Astrocyte (in vitro differentiated cells and primary cell): Measurements from ENCODE around the gene EGF. TPM values are rescaled to one million over a fixed set of nuclear protein-coding genes. Genes with fewer than 3 reads are reported as not detected.
A peak's percentile ranks its signal among the peaks of the same experiment; 100 is the strongest.

Source experiments
- DNase-seq: peaks from one replicate; pipeline ENCODE4 v3.0.0-alpha.2; 2010; ENCODE audit warnings: low read depth
- FAIRE-seq: peaks from 2 replicates; lab custom pipeline; 2011; peaks lifted over from hg19 to GRCh38; lab: Jason Lieb, UNC
- H2AFZ ChIP-seq: 2 replicates; pipeline ENCODE4 v1.6.0; 2012; ENCODE audit warnings: low read depth, low read length, inconsistent platforms
- H3K27ac ChIP-seq: 2 replicates; pipeline ENCODE4 v1.5.1; 2011; ENCODE audit warnings: low read depth, low read length, inconsistent platforms
- H3K27me3 ChIP-seq: 2 replicates; pipeline ENCODE4 v1.6.0; 2011; ENCODE audit warnings: low read length, inconsistent platforms; ENCODE audit not compliant: insufficient read depth
- H3K36me3 ChIP-seq: 2 replicates; pipeline ENCODE4 v1.5.1; 2011; ENCODE audit warnings: low read length, inconsistent platforms; ENCODE audit not compliant: insufficient read depth
- H3K4me1 ChIP-seq: 2 replicates; pipeline ENCODE4 v1.5.1; 2011; ENCODE audit warnings: low read length, inconsistent platforms; ENCODE audit not compliant: insufficient read depth
- H3K4me2 ChIP-seq: 2 replicates; pipeline ENCODE4 v1.6.0; 2012; ENCODE audit warnings: low read length, inconsistent platforms
- H3K4me3 ChIP-seq: 2 replicates; pipeline ENCODE4 v1.5.1; 2011; ENCODE audit warnings: low read depth, mild to moderate bottlenecking, low read length, inconsistent platforms; ENCODE audit not compliant: insufficient read depth
- H3K79me2 ChIP-seq: 2 replicates; pipeline ENCODE4 v1.6.0; 2012; ENCODE audit warnings: mild to moderate bottlenecking, low read length, inconsistent platforms; ENCODE audit not compliant: insufficient read depth
- H3K9ac ChIP-seq: 2 replicates; pipeline ENCODE4 v1.6.0; 2012; ENCODE audit warnings: mild to moderate bottlenecking, low read length, inconsistent platforms
- H3K9me3 ChIP-seq: 2 replicates; pipeline ENCODE4 v1.5.1; 2012; ENCODE audit warnings: low read depth, mild to moderate bottlenecking, low read length, inconsistent platforms; ENCODE audit not compliant: insufficient read depth
- H4K20me1 ChIP-seq: 2 replicates; pipeline ENCODE4 v1.6.0; 2012; ENCODE audit warnings: low read length, inconsistent platforms; ENCODE audit not compliant: insufficient read depth
- H3K27ac Mint-ChIP-seq: one replicate; pipeline ENCODE4 v1.8.0; 2021; ENCODE audit warnings: mild to moderate bottlenecking, mixed read lengths; ENCODE audit not compliant: unreplicated experiment
- H3K27me3 Mint-ChIP-seq: one replicate; pipeline ENCODE4 v1.8.0; 2021; ENCODE audit warnings: low read depth, mixed read lengths; ENCODE audit not compliant: unreplicated experiment
- H3K36me3 Mint-ChIP-seq: one replicate; pipeline ENCODE4 v1.8.0; 2021; ENCODE audit warnings: low read depth, mixed read lengths; ENCODE audit not compliant: unreplicated experiment
- H3K4me1 Mint-ChIP-seq: one replicate; pipeline ENCODE4 v1.8.0; 2021; ENCODE audit warnings: low read depth, mixed read lengths; ENCODE audit not compliant: unreplicated experiment
- H3K4me3 Mint-ChIP-seq: one replicate; pipeline ENCODE4 v1.8.0; 2021; ENCODE audit warnings: mild to moderate bottlenecking, moderate library complexity, mixed read lengths; ENCODE audit not compliant: unreplicated experiment
- H3K9me3 Mint-ChIP-seq: one replicate; pipeline ENCODE4 v1.8.0; 2021; ENCODE audit warnings: mild to moderate bottlenecking, mixed read lengths; ENCODE audit not compliant: unreplicated experiment
- EZH2 ChIP-seq: IDR thresholded peaks from 2 replicates; pipeline ENCODE4 v1.6.1; 2012; ENCODE audit warnings: mild to moderate bottlenecking, low read length, inconsistent platforms; ENCODE audit not compliant: insufficient read depth
- total RNA-seq: library from RNA; stranded (reverse); gene quantifications from 2 replicates; pipeline ENCODE4 v1.2.1, GENCODE V29; 2021
- TF ChIP-seq, protein P1 (sequence below): IDR thresholded peaks from 2 replicates; pipeline ENCODE4 v1.5.1; 2011; ENCODE audit warnings: low read depth, mild to moderate bottlenecking, inconsistent platforms, low read length, moderate library complexity; ENCODE audit not compliant: insufficient read depth

EGF gene
- total RNA-seq, 1 donor from 2014 or later: 22.9 TPM

DNA sequence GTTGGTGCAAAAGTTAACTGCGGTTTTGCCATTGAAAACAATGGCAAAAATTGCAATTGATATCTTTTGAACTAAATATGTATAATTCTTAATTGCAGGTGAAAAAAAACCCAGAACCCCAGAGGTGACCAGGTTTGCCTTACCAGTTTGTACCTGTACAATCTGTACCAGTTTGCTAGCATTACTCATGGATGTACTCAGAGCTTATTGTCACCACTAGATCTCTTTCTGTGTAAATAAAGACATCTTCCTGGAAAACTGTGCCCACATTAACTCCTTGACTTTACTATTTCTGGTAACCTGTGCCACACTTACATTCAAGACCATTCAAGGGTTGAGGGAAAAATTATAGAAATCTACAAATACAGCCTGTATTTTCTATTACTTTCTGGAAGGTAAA lies 146.0 kb downstream of the EGF start:
- TF ChIP-seq, protein P1, sequence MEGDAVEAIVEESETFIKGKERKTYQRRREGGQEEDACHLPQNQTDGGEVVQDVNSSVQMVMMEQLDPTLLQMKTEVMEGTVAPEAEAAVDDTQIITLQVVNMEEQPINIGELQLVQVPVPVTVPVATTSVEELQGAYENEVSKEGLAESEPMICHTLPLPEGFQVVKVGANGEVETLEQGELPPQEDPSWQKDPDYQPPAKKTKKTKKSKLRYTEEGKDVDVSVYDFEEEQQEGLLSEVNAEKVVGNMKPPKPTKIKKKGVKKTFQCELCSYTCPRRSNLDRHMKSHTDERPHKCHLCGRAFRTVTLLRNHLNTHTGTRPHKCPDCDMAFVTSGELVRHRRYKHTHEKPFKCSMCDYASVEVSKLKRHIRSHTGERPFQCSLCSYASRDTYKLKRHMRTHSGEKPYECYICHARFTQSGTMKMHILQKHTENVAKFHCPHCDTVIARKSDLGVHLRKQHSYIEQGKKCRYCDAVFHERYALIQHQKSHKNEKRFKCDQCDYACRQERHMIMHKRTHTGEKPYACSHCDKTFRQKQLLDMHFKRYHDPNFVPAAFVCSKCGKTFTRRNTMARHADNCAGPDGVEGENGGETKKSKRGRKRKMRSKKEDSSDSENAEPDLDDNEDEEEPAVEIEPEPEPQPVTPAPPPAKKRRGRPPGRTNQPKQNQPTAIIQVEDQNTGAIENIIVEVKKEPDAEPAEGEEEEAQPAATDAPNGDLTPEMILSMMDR: no peak
- TF ChIP-seq EZH2: no peak
- DNase-seq: no peak
- H3K27ac Mint-ChIP-seq: no peak overlapping the region

GRCh38 chr4:110059556-110060191 lies 147.0 kb downstream of the EGF start:
- H3K36me3 ChIP-seq: no peaks in the 10 kb centered on the region
- H3K4me2 ChIP-seq: no peak overlapping the region
- H4K20me1 ChIP-seq: peaks cover 10% of the 10 kb centered on the region
- H3K27ac ChIP-seq: no peak overlapping the region
- H3K9ac ChIP-seq: no peak overlapping the region
- peaks cover 14% of the 10 kb centered on the region for H3K4me1 Mint-ChIP-seq
- H3K27me3 Mint-ChIP-seq: no peaks in the 10 kb centered on the region
- H3K4me3 Mint-ChIP-seq: no peak overlapping the region
- FAIRE-seq (peak; percentile 58), DNase-seq (no peak)
- no peaks in the 10 kb centered on the region for H3K27me3 ChIP-seq
- no peaks in the 10 kb centered on the region for H3K9me3 Mint-ChIP-seq
- H3K4me3 ChIP-seq: no peak overlapping the region
- no peak overlapping the region for H2AFZ ChIP-seq
- H3K79me2 ChIP-seq: no peaks in the 10 kb centered on the region
- no peak overlapping the region for H3K27ac Mint-ChIP-seq
- H3K36me3 Mint-ChIP-seq: no peaks in the 10 kb centered on the region
- H3K4me1 ChIP-seq: no peaks in the 10 kb centered on the region
- H3K9me3 ChIP-seq: no peaks in the 10 kb centered on the region
- TF ChIP-seq, protein P1: no peak
- TF ChIP-seq EZH2: no peak

More for the DNA sequence above, 146.0 kb downstream of the EGF start:
- H3K27me3 ChIP-seq: no peaks in the 10 kb centered on the region
- Mint-ChIP-seq H3K27me3 (no peaks in the 10 kb centered on the region), H3K4me3 (no peak overlapping the region), H3K36me3 (no peaks in the 10 kb centered on the region), H3K9me3 (no peaks in the 10 kb centered on the region), H3K4me1 (peaks cover 14% of the 10 kb centered on the region)
- H4K20me1 ChIP-seq: peaks cover 10% of the 10 kb centered on the region
- no peak overlapping the region for H3K4me3 ChIP-seq
- no peaks in the 10 kb centered on the region for H3K9me3 ChIP-seq
- no peaks in the 10 kb centered on the region for H3K36me3 ChIP-seq
- H3K79me2 ChIP-seq: no peaks in the 10 kb centered on the region
- no peak for FAIRE-seq
- H2AFZ ChIP-seq: no peak overlapping the region
- H3K4me2 ChIP-seq: no peak overlapping the region
- no peaks in the 10 kb centered on the region for H3K4me1 ChIP-seq
- H3K9ac ChIP-seq: no peak overlapping the region
- no peak overlapping the region for H3K27ac ChIP-seq

GRCh38 chr4:110061076-110061475 lies 148.4 kb downstream of the EGF start:
- Mint-ChIP-seq H3K27ac (no peak overlapping the region), H3K27me3 (no peaks in the 10 kb centered on the region)
- no peaks in the 10 kb centered on the region for H3K9me3 ChIP-seq

More at GRCh38 chr4:110061076-110061475, 148.4 kb downstream of the EGF start:
- H3K4me3 ChIP-seq: no peak overlapping the region
- Mint-ChIP-seq H3K36me3 (no peaks in the 10 kb centered on the region), H3K4me1 (peaks cover 5% of the 10 kb centered on the region), H3K4me3 (no peak overlapping the region), H3K9me3 (no peaks in the 10 kb centered on the region)
- no peaks in the 10 kb centered on the region for H3K36me3 ChIP-seq
- H4K20me1 ChIP-seq: peaks cover 10% of the 10 kb centered on the region
- no peak for TF ChIP-seq EZH2
- TF ChIP-seq, protein P1: no peak
- H3K4me1 ChIP-seq: no peaks in the 10 kb centered on the region
- no peak overlapping the region for H2AFZ ChIP-seq
- H3K4me2 ChIP-seq: no peak overlapping the region
- no peaks in the 10 kb centered on the region for H3K79me2 ChIP-seq
- H3K27ac ChIP-seq: no peak overlapping the region
- H3K9ac ChIP-seq: no peak overlapping the region
- H3K27me3 ChIP-seq: no peaks in the 10 kb centered on the region
- FAIRE-seq (no peak), DNase-seq (no peak)
